Gastroesophageal sphincter (tissue), 4 donors: ENCODE data around the gene ACSS3. TPM values are rescaled to one million over a fixed set of nuclear protein-coding genes. Genes with fewer than 3 reads are reported as not detected.

Experiments
- ATAC-seq: fragments of 150-250 bp; one replicate; pipeline ENCODE4 v1.9.1; 2016; ENCODE audit warnings: mild to moderate bottlenecking, moderate library complexity
- H3K27ac ChIP-seq, 4 donors: fragments of 200-600 bp; sonication (generic) in 3 of 4; 1 replicate in 3 of 4; 2 replicates in 1 of 4; pipeline ENCODE4 v1.5.1; 2016 to 2019
- H3K27me3 ChIP-seq: fragments of 200-600 bp; sonication (generic); one replicate; pipeline ENCODE4 v1.5.1; 2019
- H3K36me3 ChIP-seq, 2 donors: fragments of 200-600 bp; sonication (generic); one replicate each; pipeline ENCODE4 v1.5.1; 2019; ENCODE audit warnings: control low read depth in 1 of 2
- H3K4me1 ChIP-seq, 3 donors: fragments of 200-600 bp; sonication (generic); 1 replicate in 2 of 3; 2 replicates in 1 of 3; pipeline ENCODE4 v1.5.1; 2016 to 2019; ENCODE audit warnings: control low read depth in 2 of 3
- H3K4me3 ChIP-seq, 2 donors: fragments of 200-600 bp; sonication (generic); one replicate each; pipeline ENCODE4 v1.5.1; 2019; ENCODE audit warnings: mild to moderate bottlenecking in 1 of 2, moderate library complexity in 1 of 2
- H3K9me3 ChIP-seq, 3 donors: fragments of 200-600 bp; sonication (generic); one replicate each; pipeline ENCODE4 v1.5.1; 2017 to 2019; ENCODE audit warnings: control low read depth in 2 of 3
- EP300 ChIP-seq: sonication (generic); formaldehyde crosslinking; IDR thresholded peaks from one replicate; pipeline ENCODE4 v1.6.1; 2017; ENCODE audit warnings: antibody characterized with exemption, mild to moderate bottlenecking
- POLR2A ChIP-seq, 2 donors: fragments of 450-650 bp; IDR thresholded peaks; one replicate each; pipeline ENCODE4 v1.6.1; 2017; ENCODE audit warnings: antibody characterized with exemption in 2 of 2, mild to moderate bottlenecking in 2 of 2, moderate library complexity in 1 of 2
- POLR2AphosphoS5 ChIP-seq: sonication (generic); formaldehyde crosslinking; IDR thresholded peaks from one replicate; pipeline ENCODE4 v1.6.1; 2017; ENCODE audit warnings: antibody characterized with exemption
- WGBS, 2 donors: methylation state at CpG; one replicate each; pipeline ENCODE4 v1.1.5; 2018; ENCODE audit warnings: low coverage in 1 of 2; 5-methylcytosine and 5-hydroxymethylcytosine counted together
- total RNA-seq, 4 donors: library from RNA; depleted of rRNA; stranded (reverse); fragments of >200 nt; gene quantifications; one replicate each; pipeline ENCODE4 v1.1.0, GENCODE V29; 2016
- TF ChIP-seq, protein P1 (sequence below), 4 experiments: fragments of 200-600 bp in 2 of 4; fragments of 450-650 bp in 2 of 4; sonication (generic) in 1 of 4; IDR thresholded peaks; one replicate each; pipeline ENCODE4 v1.5.1; 2017 to 2019; ENCODE audit warnings: antibody characterized with exemption in 4 of 4, mild to moderate bottlenecking in 2 of 4, moderate library complexity in 2 of 4

ACSS3 gene
- total RNA-seq, 4 donors from 2014 or later = 6.8 to 19.0 (median 13.5) TPM

GRCh38 chr12:81159856-81160255 lies 82.0 kb downstream of the ACSS3 start:
- no peak overlapping the region for H3K4me3 ChIP-seq
- 69 to 75% methylated on average over 3 of the region's 3 CpGs for WGBS, 2 donors
- no peaks in the 10 kb centered on the region for H3K27me3 ChIP-seq
- no peaks in the 10 kb centered on the region for H3K4me1 ChIP-seq
- H3K9me3 ChIP-seq = no peaks in the 10 kb centered on the region
- no peaks in the 10 kb centered on the region for H3K36me3 ChIP-seq
- no peak overlapping the region for H3K27ac ChIP-seq
- TF ChIP-seq, protein P1, sequence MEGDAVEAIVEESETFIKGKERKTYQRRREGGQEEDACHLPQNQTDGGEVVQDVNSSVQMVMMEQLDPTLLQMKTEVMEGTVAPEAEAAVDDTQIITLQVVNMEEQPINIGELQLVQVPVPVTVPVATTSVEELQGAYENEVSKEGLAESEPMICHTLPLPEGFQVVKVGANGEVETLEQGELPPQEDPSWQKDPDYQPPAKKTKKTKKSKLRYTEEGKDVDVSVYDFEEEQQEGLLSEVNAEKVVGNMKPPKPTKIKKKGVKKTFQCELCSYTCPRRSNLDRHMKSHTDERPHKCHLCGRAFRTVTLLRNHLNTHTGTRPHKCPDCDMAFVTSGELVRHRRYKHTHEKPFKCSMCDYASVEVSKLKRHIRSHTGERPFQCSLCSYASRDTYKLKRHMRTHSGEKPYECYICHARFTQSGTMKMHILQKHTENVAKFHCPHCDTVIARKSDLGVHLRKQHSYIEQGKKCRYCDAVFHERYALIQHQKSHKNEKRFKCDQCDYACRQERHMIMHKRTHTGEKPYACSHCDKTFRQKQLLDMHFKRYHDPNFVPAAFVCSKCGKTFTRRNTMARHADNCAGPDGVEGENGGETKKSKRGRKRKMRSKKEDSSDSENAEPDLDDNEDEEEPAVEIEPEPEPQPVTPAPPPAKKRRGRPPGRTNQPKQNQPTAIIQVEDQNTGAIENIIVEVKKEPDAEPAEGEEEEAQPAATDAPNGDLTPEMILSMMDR (IDR thresholded peaks at IDR 0.05) = no peak
- no peak for TF ChIP-seq POLR2AphosphoS5
- no peak for TF ChIP-seq EP300
- no peak for TF ChIP-seq POLR2A (IDR thresholded peaks at IDR 0.05)
- no peak for ATAC-seq

DNA sequence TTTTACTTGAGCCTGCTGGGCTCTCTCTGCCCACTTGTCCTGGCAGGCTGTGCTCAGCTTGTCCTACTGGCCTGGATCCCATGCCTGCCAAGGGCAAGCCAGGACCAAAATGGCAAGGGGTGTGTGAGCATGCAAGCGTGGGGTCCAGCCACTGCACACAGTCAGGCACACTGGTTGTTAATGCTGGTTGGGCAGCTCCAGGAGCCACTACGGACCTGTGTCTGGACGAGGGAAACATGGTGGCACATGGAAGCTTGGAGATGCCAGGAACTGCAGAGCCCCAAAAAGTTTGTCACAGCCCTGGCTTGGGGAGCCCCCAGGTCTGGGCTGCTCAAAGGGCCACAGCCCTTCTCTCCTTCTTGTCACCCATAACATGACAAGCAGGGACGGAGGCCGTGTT lies 83.8 kb downstream of the ACSS3 start:
- Histone ChIP-seq H3K4me3 (no peak overlapping the region), H3K9me3 (no peaks in the 10 kb centered on the region), H3K27me3 (no peaks in the 10 kb centered on the region), H3K36me3 (no peaks in the 10 kb centered on the region), H3K27ac (no peak overlapping the region), H3K4me1 (no peaks in the 10 kb centered on the region)
- TF ChIP-seq POLR2AphosphoS5 (no peak), POLR2A (IDR thresholded peaks at IDR 0.05) (no peak), EP300 (no peak)
- TF ChIP-seq, protein P1 (IDR thresholded peaks at IDR 0.05) = no peak
- WGBS, 2 donors = 92% methylated on average over 2 of the region's 5 CpGs; no CpG with 5 or more reads in 1 of the 2 donors
- ATAC-seq = no peak

GRCh38 chr12:81162391-81163136 lies 84.7 kb downstream of the ACSS3 start:
- ATAC-seq = no peak
- H3K4me3 ChIP-seq = no peak overlapping the region
- H3K4me1 ChIP-seq = no peaks in the 10 kb centered on the region
- H3K36me3 ChIP-seq = no peaks in the 10 kb centered on the region
- WGBS, 2 donors = 85% methylated on average over 2 of the region's 4 CpGs; no CpG with 5 or more reads in 1 of the 2 donors
- no peaks in the 10 kb centered on the region for H3K27me3 ChIP-seq
- H3K27ac ChIP-seq = no peak overlapping the region
- no peaks in the 10 kb centered on the region for H3K9me3 ChIP-seq
- no peak for TF ChIP-seq POLR2AphosphoS5
- no peak for TF ChIP-seq EP300
- no peak for TF ChIP-seq POLR2A (IDR thresholded peaks at IDR 0.05)
- TF ChIP-seq, protein P1 (IDR thresholded peaks at IDR 0.05) = no peak

DNA sequence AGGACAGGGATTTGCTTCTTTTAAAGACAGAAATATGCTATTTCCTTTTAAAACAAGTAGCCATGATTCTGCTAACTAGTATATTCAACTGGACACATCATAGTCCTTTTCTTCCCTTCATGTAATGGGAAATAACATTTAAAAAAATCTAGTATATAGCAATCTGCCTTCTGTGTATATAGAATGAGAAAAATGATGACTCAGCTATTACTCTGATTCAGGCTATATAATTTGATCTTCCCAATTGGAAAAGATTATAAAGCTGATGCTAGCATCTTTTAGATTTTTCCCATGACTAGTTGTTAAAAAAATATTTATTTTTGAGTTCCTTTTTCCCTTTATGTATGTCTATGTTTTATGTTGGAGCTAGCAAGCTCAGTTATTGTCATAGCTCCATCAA lies 86.9 kb downstream of the ACSS3 start:
- Histone ChIP-seq H3K27ac (no peak overlapping the region), H3K27me3 (no peaks in the 10 kb centered on the region), H3K4me3 (no peak overlapping the region), H3K36me3 (no peaks in the 10 kb centered on the region), H3K4me1 (no peaks in the 10 kb centered on the region), H3K9me3 (no peaks in the 10 kb centered on the region)
- no peak for ATAC-seq
- no peak for TF ChIP-seq POLR2AphosphoS5
- no peak for TF ChIP-seq EP300
- TF ChIP-seq POLR2A (IDR thresholded peaks at IDR 0.05) = no peak
- TF ChIP-seq, protein P1 (IDR thresholded peaks at IDR 0.05) = no peak

DNA sequence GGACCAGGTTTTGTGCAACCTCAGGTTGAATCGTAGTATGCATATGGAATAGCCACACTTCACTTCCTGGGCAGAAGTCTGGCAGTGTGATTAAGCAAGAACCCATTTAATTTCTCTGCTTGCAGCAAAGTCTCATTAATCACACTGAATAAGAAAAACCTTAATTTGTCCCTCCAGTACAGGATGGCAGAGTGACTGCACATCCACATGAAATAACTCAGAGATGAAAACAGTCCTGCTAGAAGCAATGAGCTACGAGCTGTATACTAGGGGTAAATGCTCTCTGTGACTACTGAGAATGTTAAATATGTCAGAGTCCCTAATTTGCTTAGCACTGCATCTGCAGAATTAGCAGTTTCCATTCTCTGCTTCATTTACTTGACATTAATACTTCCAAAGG lies 88.9 kb downstream of the ACSS3 start:
- Histone ChIP-seq H3K9me3 (no peaks in the 10 kb centered on the region), H3K27me3 (no peaks in the 10 kb centered on the region), H3K36me3 (no peaks in the 10 kb centered on the region), H3K4me3 (no peak overlapping the region), H3K4me1 (no peaks in the 10 kb centered on the region), H3K27ac (no peak overlapping the region)
- WGBS, 2 donors = 57 to 88% methylated on average over 2 of the region's 2 CpGs
- TF ChIP-seq, protein P1 (IDR thresholded peaks at IDR 0.05) = no peak
- TF ChIP-seq POLR2AphosphoS5 (no peak), POLR2A (IDR thresholded peaks at IDR 0.05) (no peak), EP300 (no peak)
- no peak for ATAC-seq
